GM18907 (cell line): ENCODE measurements around the gene PLCH1.
"Not testable (repeated sequence)": the region's sequence is repeated elsewhere in the genome, so short reads cannot be mapped to it uniquely, and the experiment has no call there.

ENCODE experiments used
- ATAC-seq: cut with Tn5 transposase; IDR thresholded peaks from one replicate; pipeline ENCODE4 v1.9.1; 2021; ENCODE audit warnings: mild to moderate bottlenecking, moderate library complexity; ENCODE audit not compliant: unreplicated experiment

The PLCH1 gene

DNA sequence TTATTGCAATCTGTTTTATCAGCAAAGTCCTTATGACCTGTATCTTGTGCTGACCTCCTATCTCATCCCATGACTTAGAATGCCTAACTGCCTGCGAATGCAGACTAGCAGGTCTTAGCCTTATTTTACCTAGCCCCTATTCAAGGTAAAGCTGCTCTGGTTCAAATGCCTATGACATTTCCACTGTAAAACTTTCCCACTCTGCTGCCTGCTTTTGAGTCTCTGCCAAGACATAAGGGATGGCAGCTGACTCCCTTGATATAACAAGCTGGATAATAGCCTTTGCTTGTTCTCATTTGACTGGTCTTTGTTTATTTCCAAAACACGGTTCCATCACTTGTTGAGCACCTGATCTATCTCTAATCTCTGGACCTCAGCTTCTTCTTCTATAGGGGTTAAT is 319.5 kb downstream of the PLCH1 start:
- no peak for ATAC-seq

DNA sequence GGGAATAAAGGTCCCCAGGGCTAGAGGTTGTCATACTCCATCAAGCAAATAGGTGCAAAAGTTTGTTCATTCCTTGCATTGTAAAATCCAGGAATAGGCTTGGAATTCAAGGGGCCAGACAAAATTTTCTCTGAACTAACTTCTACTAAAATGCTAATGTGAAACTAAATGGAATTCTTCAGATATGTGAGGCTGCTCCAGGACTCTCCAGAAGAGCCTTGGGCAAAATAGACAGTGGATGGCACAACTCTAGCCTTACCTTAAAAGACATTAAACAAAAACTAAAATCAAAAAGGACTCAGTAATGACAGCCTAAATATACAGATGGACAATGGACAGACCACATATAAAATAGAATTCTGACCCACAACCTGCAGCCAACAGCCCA is 320.6 kb downstream of the PLCH1 start:
- ATAC-seq: no peak

DNA sequence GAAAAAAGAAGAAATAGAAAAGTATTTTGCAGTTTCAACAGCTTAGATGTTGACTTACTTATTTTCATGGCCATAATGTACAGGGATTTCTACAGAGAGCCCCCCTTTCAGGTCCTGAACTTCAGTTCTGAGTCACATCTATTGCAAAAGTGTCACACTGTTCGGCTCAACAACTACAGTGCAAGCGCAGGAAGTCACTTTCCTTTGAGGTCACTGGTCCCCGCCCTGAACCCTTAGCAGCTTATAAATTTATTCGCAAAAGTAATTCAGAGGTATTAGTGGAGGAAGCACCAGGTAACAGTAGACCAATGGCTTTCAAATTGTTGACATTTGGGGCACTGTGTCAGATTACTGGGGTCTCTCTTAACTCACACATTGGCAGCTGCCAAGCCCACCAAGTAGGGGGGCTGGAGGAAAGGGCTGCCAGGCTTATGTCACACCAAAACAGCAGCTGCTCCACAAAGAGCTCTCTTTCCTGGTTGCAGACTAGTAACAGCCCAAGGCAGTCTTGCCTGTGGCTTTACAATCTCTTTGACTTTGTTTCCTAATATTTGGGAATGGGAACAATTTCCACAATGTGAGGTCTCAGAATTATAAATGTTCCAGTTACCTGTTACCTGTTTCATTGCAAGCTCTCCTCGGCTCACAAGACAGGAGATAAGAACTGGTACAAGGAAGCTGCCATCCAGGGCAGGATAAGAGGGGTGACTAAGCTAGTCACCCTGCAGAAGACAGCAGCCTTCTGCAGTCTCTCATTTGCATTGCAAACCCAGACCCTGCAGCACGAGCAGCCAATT is 321.1 kb downstream of the PLCH1 start:
- no peak for ATAC-seq

DNA sequence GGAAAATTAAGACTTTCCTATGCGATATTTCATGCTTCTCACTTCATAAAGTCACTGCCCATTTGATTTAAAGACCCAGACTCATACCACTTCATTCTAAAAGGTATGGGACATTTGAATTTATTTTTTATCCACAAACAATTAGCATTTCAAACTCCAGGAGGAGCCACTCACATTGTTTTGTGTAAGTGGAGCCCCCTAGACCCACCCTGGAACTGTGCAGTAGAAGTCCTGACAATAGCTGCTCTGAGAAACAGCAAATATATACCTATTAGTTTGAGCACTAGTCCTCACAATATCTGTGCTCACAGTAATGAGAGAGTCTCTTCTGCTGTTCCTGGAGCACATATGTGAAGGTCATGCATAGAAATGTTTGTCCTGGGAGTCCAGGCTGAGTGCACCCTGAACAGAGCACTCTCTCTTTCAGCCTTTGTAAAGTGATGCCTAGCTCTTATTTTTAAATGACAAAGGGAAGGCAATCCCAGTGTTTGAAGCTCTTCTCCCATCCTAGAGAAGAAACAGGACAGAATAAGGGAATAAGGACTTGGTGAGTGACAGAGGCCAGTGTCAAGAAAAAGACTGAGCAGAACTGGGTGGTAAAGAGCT is 323.9 kb downstream of the PLCH1 start:
- ATAC-seq: no peak

DNA sequence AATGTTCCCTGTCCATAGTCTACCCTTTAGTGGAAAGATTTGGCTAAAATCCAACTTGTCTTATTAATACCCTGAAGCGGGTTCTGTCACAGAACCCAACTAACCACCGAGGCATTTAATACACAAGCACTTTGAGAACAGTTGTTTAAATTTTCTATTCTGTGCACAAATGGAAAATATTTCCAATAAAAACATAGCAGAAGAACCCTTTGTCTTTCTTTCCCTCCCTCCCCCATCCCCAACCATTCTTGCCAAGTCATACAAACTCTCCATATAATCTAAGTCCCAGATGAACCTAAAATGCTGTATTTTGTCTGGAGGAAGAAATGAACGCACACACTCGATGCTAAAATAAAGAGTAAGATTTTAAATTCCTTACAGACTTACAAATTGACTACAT is 324.5 kb downstream of the PLCH1 start:
- ATAC-seq: no peak

DNA sequence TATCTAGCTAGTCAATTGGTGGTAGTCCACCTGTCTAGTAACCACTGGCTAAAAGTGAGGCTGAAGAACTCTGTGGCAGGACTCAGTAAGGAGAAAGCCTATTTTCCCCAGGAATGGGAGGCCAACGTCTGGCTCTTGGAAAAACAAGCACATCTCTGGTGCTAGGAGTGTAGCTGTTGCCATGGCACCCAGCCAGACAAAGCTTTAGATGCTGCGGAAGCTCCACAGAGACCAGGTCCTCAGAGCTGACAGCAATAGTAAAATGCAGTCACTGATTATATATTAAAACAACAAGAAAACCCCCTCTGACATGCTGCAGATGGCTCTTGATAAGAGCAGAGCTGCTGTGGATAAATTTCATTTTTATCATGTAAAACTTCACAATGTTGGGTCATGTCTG is 326.5 kb downstream of the PLCH1 start:
- ATAC-seq: no peak

DNA sequence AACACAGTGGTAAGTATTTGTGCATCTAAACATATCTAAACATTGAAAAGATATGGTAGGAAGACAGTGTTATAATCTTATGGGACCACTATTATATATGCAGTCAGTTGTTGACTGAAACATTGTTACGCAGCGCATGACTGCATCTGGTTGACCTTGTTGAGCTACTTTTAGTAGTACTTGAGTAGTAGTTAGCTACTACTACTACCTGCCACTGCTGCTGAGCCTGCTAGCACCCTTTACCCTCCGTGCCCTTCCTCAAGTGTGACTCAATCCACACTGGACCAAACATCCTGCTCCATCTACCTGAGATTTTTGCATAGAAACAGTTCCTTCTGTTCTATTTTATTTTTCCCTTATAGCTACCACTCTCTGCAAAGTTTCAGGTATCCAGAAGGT is 327.8 kb downstream of the PLCH1 start:
- ATAC-seq: no peak

DNA sequence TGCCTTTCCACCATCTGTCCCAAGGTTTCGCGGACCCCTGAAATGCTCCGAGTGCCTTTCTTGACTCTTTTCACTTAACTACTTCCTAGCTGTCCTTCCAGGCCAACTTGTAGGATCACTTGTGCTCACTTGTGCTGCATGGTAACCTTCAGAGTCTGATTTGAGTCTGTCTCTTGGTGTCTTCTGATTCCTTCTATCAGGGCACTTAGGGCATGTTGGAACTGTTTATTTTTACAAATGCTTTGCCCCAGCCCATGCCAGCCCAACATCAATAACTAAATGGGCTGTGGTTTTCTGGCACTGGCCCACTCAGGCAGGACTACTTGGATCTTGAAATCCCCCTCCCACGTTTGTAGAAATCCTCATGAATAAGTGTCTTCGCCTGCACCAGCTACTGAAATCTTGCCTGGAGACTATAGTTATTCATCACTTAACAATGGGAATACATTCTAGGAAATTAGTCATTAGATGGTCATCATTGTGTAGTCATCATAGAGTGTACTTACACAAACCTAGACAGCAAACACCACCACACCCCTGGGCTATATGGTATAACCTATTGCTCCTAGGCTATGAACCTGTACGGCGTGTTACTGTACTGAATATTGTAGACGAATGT is 328.3 kb downstream of the PLCH1 start:
- no peak for ATAC-seq

DNA sequence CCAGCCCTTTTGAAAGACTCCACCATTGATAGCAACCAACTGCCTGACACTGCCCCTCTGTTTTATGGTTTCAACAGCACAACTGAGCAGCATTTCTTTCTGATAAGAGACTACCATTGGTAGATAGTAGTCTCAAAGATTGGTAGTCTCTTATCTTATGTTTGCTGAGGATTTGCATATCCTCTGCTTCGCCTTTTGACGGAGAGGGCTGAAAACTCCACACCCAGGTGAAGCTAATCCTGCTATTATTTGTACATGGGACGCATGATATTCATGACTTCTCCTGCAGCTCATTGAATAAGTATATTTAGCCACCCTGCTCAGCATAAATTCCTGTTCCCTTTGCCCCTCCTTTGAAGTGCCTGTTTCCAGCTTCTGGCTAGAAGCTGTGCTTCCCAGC is 332.0 kb downstream of the PLCH1 start:
- ATAC-seq: no peak

DNA sequence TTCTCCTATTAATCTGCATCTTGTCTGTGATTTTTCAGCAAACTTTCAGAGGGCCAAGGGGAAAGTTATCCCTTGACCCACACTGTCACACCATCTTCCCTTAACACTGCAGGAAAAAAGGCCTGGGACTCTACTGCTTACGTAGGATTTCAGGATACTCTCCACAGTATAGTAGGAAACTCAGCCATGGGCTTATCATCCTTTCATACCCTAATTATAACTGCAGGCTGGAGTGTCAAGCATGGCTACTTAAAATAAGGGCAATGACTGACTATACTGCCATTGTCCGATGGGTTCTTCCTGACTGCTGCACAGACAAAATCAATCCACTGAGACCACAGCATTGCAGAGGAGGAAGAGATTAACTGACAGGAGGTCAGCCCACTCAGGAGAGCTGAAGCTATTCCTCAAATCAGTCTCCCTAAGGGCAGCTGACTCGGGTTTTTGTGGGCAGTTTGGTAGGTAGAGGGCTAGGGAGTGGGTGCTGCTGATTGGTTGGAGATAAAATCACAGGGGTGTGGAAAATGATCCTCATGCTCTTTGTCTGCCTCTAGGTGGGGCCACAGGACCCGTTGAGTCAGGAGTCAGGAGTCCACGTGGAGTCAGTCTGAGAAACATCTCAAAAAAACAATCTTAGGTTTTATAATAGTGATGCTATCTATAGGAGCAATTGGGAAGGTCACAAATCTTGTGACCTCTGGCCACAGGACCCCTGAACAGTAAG is 333.2 kb downstream of the PLCH1 start:
- ATAC-seq: no peak

DNA sequence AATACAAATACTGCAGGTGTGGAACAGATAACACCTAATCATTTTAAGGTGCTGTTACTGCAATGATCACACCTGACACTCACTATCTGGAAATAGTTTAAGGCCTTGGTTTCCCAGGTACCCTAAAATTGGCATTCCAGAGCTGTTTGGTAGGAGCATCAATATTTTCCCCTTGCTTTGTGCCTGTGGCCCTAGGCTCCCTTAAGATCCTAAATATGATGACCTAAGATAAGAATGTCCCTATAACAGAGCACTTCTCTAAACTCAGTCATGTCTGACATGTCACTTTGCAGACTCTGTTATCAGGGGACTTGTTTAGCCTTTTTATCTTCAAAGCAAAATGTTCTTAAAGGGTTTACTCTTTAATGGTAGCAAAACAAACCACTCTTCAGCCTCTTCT is 335.5 kb downstream of the PLCH1 start:
- ATAC-seq: no peak

DNA sequence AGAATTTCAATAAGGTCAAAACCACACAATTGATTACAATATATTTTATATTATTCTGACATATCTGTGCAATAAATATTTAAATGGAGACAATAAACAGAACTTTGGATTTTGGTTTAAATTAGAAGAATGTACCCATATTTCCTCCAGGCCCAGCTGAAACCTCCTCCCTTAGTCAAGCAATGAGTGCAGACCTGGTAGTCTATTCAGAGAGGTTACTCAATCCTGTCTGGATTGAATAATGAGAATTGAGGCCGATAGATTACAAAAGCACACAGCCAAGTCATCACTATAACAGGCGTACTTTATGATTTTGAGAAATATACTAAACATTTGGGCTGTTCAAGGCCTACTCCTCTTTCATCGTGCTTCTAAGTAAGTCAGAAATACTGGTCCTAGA is 336.9 kb downstream of the PLCH1 start:
- ATAC-seq: no peak

DNA sequence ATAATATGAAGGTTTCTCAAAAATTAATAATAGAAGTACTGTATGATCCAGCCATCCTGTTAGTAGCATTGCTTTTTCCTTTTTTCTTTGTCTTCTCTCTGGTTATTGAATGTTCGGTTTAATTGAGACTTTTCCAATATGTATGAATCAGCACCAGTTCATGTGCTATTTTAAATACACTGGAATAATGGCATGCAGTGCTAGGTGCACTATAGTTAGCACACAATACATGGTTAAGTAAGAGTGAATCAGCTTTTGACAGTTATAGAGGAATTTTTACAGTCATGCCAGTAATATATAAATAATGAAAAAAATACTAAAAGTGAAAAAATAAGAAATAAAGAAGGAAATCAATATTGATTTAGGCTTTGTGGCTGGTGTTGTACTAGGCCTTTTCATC is 337.5 kb downstream of the PLCH1 start:
- ATAC-seq: no peak

DNA sequence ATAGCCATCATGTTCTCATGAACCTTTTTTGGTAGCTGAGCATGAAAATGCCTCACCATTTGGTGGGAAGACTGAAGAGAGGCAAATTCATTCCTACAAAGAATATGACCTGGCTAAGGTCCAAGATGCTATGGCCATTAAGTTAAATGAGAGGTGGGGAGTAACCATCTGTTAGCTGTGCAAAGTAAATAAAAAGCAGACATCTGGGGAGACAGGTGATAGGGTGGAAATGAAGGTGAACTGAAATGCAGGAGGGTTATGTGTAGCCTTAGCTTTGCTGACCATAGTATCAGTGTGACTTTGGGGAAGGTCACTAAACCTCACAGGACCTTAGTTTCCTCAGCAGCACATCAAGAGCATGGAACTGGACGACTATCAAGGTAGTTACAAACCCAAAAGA is 340.4 kb downstream of the PLCH1 start:
- no peak for ATAC-seq

DNA sequence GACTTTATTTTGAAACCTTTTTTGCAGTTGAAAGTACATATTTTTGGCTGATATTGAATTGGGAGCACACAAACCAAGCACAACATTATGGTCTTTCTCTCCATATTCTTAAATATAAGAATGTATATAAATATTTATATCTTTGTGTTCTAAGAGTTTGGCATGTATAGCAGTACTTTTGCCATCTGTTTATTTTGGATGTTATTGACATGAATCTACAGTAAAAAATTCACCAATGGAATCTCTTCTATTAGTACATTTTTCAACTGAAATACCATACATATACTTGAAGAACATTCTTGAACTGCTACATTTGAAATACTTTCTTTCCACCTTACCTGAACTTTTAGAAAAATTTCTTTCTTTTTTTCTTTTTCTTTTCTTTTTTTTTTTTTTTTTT is 342.2 kb downstream of the PLCH1 start:
- no peak for ATAC-seq

DNA sequence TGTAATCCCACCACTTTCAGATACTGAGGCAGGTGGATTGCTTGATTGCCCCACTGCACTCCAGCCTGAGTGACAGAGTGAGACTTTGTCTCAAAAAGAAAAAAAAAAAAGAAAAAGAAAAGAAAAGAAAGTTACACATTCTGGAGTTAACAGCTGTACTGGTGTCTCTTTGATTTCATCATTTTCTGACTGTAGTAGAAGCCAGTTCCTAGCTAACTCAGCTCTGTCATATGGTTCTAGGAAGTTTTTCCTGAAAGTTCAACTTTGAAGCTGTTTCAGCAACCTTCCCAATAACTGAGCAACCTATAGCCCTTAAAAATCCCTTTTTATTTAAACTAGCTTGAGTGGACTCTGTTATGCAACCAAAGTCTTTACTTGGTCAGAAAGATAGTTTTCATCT is 346.8 kb downstream of the PLCH1 start:
- ATAC-seq: no peak

DNA sequence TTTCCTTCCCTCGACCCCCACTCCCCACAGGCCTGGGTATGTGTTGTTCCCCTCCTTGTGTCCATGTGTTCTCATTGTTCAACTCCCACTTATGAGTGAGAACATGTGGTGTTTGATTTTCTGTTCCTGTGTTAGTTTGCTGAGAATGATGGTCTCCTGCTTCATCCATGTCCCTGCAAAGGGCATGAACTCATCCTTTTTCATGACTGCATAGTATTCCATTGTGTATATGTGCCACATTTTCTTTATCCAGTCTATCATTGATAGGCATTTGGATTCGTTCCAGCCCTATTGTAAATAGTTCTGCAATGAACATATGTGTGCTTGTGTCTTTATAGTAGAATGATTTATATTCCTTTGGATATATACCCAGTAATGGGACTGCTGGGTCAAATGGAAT is 350.0 kb downstream of the PLCH1 start:
- ATAC-seq: not testable (repeated sequence)

DNA sequence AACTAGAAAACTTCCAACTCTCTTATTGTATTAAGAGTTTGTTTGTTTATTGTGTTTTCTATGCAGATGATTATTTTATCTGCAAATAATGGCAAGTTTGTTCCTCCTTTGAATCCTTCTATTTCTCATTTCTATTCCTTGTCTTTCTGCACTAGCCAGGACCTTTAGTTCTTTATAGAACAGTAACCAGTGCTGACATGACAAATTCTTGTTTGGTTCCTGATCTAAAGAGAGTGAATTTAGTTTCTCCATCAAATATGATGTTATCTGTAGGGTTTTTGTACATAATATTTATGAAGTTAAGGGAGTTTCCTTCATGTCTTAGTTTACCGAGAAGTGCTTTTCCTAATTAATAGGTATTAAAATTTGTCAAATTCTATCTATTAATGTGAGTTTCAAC is 350.6 kb downstream of the PLCH1 start:
- no peak for ATAC-seq

DNA sequence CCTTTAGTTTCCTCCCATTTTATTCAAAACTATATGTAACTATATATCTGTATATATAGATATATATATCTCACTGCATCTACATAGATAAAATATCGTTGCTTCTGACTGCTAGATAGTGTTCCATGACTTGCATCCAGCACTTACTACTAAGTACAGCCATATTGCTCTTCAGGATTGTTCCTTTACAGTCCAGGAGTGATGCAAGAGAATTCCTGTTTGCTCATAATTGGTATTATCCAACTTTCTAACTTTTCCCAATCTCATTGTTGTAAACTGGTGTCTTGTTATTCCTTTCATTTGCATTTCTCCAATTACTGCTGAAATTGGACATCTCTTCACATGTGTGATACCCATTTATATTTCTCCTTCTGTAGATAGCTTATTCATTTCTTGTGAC is 351.6 kb downstream of the PLCH1 start:
- no peak for ATAC-seq

DNA sequence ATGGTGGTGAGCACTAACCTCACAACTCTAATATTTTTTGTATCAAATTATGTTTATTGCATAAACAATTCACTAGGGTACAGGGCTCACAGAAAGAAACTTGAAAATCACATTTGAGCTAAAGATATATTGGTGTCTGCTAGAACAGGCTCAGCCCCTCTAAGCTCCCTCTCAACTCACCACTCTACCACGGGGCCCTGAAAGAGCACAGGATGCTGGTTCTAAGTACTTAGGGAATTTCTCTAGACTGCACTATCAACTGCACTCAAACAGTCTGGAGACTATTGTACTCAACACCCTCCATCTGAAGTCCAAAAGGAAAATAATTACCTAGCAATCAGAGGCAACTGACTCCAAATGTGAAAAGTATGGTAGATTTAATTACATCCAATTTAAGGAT is 352.7 kb downstream of the PLCH1 start:
- no peak for ATAC-seq

DNA sequence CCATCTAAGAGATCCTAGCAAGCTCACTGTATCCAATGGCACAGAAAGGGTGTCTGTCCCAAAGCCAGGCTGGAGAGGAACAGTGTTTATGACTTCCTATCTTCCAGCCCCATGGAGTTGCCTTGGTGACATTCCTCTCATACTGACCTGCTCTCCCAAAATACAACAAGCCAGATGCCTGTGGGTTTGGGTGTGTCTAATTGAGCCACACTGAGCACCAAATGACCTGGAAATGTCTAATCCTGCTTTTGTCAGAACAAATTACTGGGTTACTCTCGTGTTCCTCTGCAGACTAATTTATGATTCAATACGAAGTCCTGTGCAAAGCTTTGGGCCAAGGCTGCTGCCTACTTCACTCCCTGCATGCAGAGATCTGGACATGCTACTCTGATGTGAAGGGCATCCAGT is 353.3 kb downstream of the PLCH1 start:
- no peak for ATAC-seq

DNA sequence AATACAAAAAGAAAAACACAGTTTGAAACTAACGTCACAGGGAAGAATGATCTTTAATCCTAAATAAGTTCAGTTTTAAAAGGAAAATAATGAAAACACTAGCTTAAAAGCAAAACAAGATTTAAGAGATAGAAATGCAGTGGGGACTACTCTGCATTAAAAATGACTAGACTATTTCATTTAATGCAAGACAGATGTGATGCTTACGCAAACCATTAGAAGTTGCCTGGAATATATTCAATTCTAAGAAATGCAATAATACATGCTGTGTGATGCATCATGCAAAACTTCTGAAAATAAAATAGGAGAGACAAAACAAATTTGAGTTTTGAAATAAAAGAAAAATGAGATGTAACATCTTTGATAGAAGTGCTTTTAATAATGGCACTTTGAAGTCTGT is 353.8 kb downstream of the PLCH1 start:
- ATAC-seq: no peak
